ENCODE measurements around the gene FAM13C. TPM values are rescaled to one million over a fixed set of nuclear protein-coding genes. Genes with fewer than 3 reads are reported as not detected.

FAM13C gene
- total RNA-seq, 1 experiment from 2014 or later: 0.07 TPM

- no TSS peak for BruUV-seq (replicated peaks)
- no peak overlapping the region for H3K27ac ChIP-seq (ENCODE audit: low read length)
- no peaks in the 10 kb centered on the region for H3K79me2 ChIP-seq (ENCODE audit: low read length)
- peaks cover 30% of the 10 kb centered on the region for H3K4me1 ChIP-seq (ENCODE audit: insufficient read depth, low read length)
- no peaks in the 10 kb centered on the region for H3K27me3 ChIP-seq (ENCODE audit: low read length)
- no peaks in the 10 kb centered on the region for H3K9me3 ChIP-seq (ENCODE audit: low read length)
- H3F3A ChIP-seq (ENCODE audit: low read length, unreplicated experiment): no peaks in the 10 kb centered on the region
- CTCF ChIA-PET: no interaction called here
- H3K9me2 ChIP-seq (replicated peaks; ENCODE audit: low read length): no peaks in the 10 kb centered on the region
- H2AFZ ChIP-seq (ENCODE audit: low read length): no peak overlapping the region
- ATAC-seq: no peak
- no peak overlapping the region for H3K9ac ChIP-seq (ENCODE audit: low read length)
- no peaks in the 10 kb centered on the region for H3K36me3 ChIP-seq (ENCODE audit: low read depth, low read length)
- no peak for DNase-seq
- POLR2A ChIA-PET (ENCODE audit: unreplicated experiment): interaction anchor here (0.6 kb wide), 1 partner anchor 14 kb away, joined by 6 read pairs; no protein-coding TSS in a partner anchor
- intact Hi-C loops (cut with micrococcal nuclease): no loop called here
- no peaks in the 10 kb centered on the region for H4K20me1 ChIP-seq (ENCODE audit: low read length)
- H3K4me2 ChIP-seq (ENCODE audit: low read length): no peak overlapping the region
- H3K4me3 ChIP-seq (ENCODE audit: low read length): no peak overlapping the region
- TF ChIP-seq EZH2 (IDR thresholded peaks at IDR 0.05; ENCODE audit: low read length, unreplicated experiment) (no peak), CTCF (conservative IDR thresholded peaks at IDR 0.05; ENCODE audit: low read depth, low read length) (no peak), EZH2phosphoT487 (IDR thresholded peaks at IDR 0.05; ENCODE audit: borderline replicate concordance, low read length) (no peak)
Measured at GRCh38 chr10:59391060-59391459, 28.7 kb upstream of the FAM13C start.

- ChIA-PET POLR2A (ENCODE audit: unreplicated experiment) (no interaction called here), CTCF (interaction anchor here (0.7 to 1.0 kb wide), 2 partner anchors 9 to 192 kb away, joined by 3 read pairs; no protein-coding TSS in a partner anchor)
- ATAC-seq: no peak
Measured at GRCh38 chr10:59388671-59388976, 26.3 kb upstream of the FAM13C start.

More at GRCh38 chr10:59388671-59388976, 26.3 kb upstream of the FAM13C start:
- BruUV-seq (replicated peaks): no TSS peak
- intact Hi-C loops (cut with micrococcal nuclease): no loop called here
- H3K4me2 ChIP-seq (ENCODE audit: low read length): no peak overlapping the region
- no peaks in the 10 kb centered on the region for H3K79me2 ChIP-seq (ENCODE audit: low read length)
- no peak overlapping the region for H3K9ac ChIP-seq (ENCODE audit: low read length)
- H3K27ac ChIP-seq (ENCODE audit: low read length): no peak overlapping the region
- H3K27me3 ChIP-seq (ENCODE audit: low read length): peaks cover 2% of the 10 kb centered on the region; the same call in 1 of the 2 replicates
- no peaks in the 10 kb centered on the region for H3K9me2 ChIP-seq (replicated peaks; ENCODE audit: low read length)
- H3K9me3 ChIP-seq (ENCODE audit: low read length): no peaks in the 10 kb centered on the region
- no peaks in the 10 kb centered on the region for H3K36me3 ChIP-seq (ENCODE audit: low read depth, low read length)
- no peak overlapping the region for H2AFZ ChIP-seq (ENCODE audit: low read length)
- H4K20me1 ChIP-seq (ENCODE audit: low read length): no peaks in the 10 kb centered on the region
- H3K4me1 ChIP-seq (ENCODE audit: insufficient read depth, low read length): peaks cover 25% of the 10 kb centered on the region
- H3F3A ChIP-seq (ENCODE audit: low read length, unreplicated experiment): no peaks in the 10 kb centered on the region
- peak; percentile 20 for DNase-seq
- no peak overlapping the region for H3K4me3 ChIP-seq (ENCODE audit: low read length)
- TF ChIP-seq EZH2phosphoT487 (IDR thresholded peaks at IDR 0.05; ENCODE audit: borderline replicate concordance, low read length): no peak
- peak; percentile 45 for TF ChIP-seq CTCF (conservative IDR thresholded peaks at IDR 0.05; ENCODE audit: low read depth, low read length)
- TF ChIP-seq EZH2 (IDR thresholded peaks at IDR 0.05; ENCODE audit: low read length, unreplicated experiment): no peak

All from PC-3 (cell line).